Measurements from ENCODE around the gene AGO4.

DNA sequence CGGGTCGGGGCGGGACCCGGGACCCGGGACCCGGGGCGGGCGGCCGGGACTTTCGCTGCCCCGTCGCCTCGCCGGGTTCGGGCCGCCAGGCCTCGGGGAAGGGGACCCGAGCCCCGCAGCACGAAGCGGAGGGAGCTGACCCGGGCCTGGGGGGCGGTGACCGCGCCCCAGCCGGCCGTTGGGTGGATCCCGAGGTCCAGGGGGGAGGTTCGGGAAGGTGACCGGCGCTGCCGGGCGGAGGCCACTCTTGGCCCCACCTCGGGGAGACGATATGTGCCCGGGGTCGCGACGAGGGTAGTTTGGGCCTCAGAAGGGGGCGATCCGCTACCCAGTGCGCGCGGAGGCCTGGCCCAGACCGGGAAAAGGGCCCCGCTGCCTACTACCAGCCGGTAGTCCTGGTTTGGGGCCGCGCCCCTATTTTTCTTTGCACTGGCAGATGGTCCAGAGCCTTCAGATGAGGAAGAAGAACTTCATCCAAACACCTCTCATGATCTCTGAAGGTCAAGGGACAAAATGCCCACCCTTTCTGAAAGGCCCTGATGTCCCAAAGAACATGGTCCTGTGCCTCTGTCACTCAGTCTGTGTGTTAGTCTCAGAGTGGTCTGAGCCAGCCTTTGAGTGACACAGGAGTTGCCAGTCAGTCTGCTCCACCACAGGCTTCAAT lies 766 bp downstream of the AGO4 start:
- TF ChIP-seq, protein P1, sequence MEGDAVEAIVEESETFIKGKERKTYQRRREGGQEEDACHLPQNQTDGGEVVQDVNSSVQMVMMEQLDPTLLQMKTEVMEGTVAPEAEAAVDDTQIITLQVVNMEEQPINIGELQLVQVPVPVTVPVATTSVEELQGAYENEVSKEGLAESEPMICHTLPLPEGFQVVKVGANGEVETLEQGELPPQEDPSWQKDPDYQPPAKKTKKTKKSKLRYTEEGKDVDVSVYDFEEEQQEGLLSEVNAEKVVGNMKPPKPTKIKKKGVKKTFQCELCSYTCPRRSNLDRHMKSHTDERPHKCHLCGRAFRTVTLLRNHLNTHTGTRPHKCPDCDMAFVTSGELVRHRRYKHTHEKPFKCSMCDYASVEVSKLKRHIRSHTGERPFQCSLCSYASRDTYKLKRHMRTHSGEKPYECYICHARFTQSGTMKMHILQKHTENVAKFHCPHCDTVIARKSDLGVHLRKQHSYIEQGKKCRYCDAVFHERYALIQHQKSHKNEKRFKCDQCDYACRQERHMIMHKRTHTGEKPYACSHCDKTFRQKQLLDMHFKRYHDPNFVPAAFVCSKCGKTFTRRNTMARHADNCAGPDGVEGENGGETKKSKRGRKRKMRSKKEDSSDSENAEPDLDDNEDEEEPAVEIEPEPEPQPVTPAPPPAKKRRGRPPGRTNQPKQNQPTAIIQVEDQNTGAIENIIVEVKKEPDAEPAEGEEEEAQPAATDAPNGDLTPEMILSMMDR (IDR thresholded peaks at IDR 0.05; ENCODE audit: low read length): no peak
- TF ChIP-seq EZH2 (optimal IDR thresholded peaks at IDR 0.05; ENCODE audit: low read depth, low read length) (no peak), EZH2phosphoT487 (IDR thresholded peaks at IDR 0.05; ENCODE audit: low read length) (no peak)
